Activated CD8-positive, alpha-beta memory T cell treated with anti-CD3 and anti-CD28 coated beads, Interleukin-2, amount 50 U/mL, for 1 hour (primary cell): ENCODE measurements around the gene SLC35A3.
"Not testable (repeated sequence)": the region's sequence is repeated elsewhere in the genome, so short reads cannot be mapped to it uniquely, and the experiment has no call there.

Experiments used
- DNase-seq: peaks from one replicate; pipeline ENCODE4 v3.0.0-alpha.2; 2020; ENCODE audit errors: extremely low read depth

Gene SLC35A3

GRCh38 chr1:100035214-100035613 is 65.4 kb downstream of the SLC35A3 start:
- DNase-seq = no peak

- DNase-seq = no peak
Measured at GRCh38 chr1:100036718-100037655, 67.2 kb downstream of the SLC35A3 start.

GRCh38 chr1:100037656-100037926 is 67.8 kb downstream of the SLC35A3 start:
- DNase-seq = no peak

- peak; percentile 67 for DNase-seq
Measured at GRCh38 chr1:100037927-100038659, 68.3 kb downstream of the SLC35A3 start.

GRCh38 chr1:100038660-100039287 is 69.0 kb downstream of the SLC35A3 start:
- peak; percentile 69 for DNase-seq

GRCh38 chr1:100039591-100039990 is 69.8 kb downstream of the SLC35A3 start:
- DNase-seq = no peak

GRCh38 chr1:100045206-100045605 is 75.4 kb downstream of the SLC35A3 start:
- no peak for DNase-seq

- DNase-seq = not testable (repeated sequence)
Measured at GRCh38 chr1:100047235-100047708, 77.5 kb downstream of the SLC35A3 start.

GRCh38 chr1:100050139-100050538 is 80.3 kb downstream of the SLC35A3 start:
- no peak for DNase-seq

- DNase-seq = no peak
Measured at GRCh38 chr1:100051401-100051800, 81.6 kb downstream of the SLC35A3 start.

- DNase-seq = no peak
Measured at GRCh38 chr1:100051893-100052292, 82.1 kb downstream of the SLC35A3 start.

GRCh38 chr1:100053119-100053518 is 83.3 kb downstream of the SLC35A3 start:
- no peak for DNase-seq

- no peak for DNase-seq
Measured at GRCh38 chr1:100053727-100054126, 83.9 kb downstream of the SLC35A3 start.

GRCh38 chr1:100061681-100062080 is 91.9 kb downstream of the SLC35A3 start:
- DNase-seq = no peak

GRCh38 chr1:100065183-100065968 is 95.6 kb downstream of the SLC35A3 start:
- DNase-seq = no peak

- no peak for DNase-seq
Measured at GRCh38 chr1:100065969-100066227, 96.1 kb downstream of the SLC35A3 start.

GRCh38 chr1:100070201-100070939 is 100.6 kb downstream of the SLC35A3 start:
- no peak for DNase-seq

GRCh38 chr1:100073531-100073930 is 103.7 kb downstream of the SLC35A3 start:
- no peak for DNase-seq

- no peak for DNase-seq
Measured at GRCh38 chr1:100074604-100075395, 105.0 kb downstream of the SLC35A3 start.

- DNase-seq = no peak
Measured at GRCh38 chr1:100075773-100076172, 106.0 kb downstream of the SLC35A3 start.
